PC-3 (cell line): ENCODE data around the gene SOX12. TPM values are rescaled to one million over a fixed set of nuclear protein-coding genes. Genes with fewer than 3 reads are reported as not detected.

Source experiments
- ATAC-seq: fragments of 200-7000 bp; cut with Tn5 transposase; 2 replicates; pipeline ENCODE4 v1.9.1; 2020; ENCODE audit warnings: mild to moderate bottlenecking, moderate library complexity
- BruUV-seq: library from RNA; stranded (reverse); fragments of 400-500 nt; replicated peaks from 2 replicates; lab custom pipeline; 2021; lab: Mats Ljungman, UMichigan
- CTCF ChIA-PET: fragments of 300-600 bp; sonication (Branson Sonifier 250); formaldehyde crosslinking; loops from one replicate; lab custom pipeline; 2022; ENCODE audit warnings: antibody characterized with exemption; lab: Charles Lee
- POLR2A ChIA-PET: fragments of 300-600 bp; sonication (Branson Sonifier 250); formaldehyde crosslinking; loops from one replicate; lab custom pipeline; 2022; ENCODE audit warnings: antibody characterized with exemption; ENCODE audit not compliant: unreplicated experiment; lab: Charles Lee
- DNase-seq: peaks from one replicate; pipeline ENCODE4 v3.0.0-alpha.2; 2015
- H2AFZ ChIP-seq: fragments of 300-600 bp; sonication (generic); 2 replicates; pipeline ENCODE4 v1.6.0; 2016; ENCODE audit warnings: antibody characterized with exemption, low read length
- H3F3A ChIP-seq: fragments of 300-600 bp; sonication (generic); one replicate; pipeline ENCODE4 v1.6.0; 2017; ENCODE audit warnings: antibody characterized with exemption, low read length, control low read depth, mild to moderate bottlenecking; ENCODE audit not compliant: unreplicated experiment
- H3K27ac ChIP-seq: fragments of 300-600 bp; sonication (generic); 2 replicates; pipeline ENCODE4 v1.5.1; 2016; ENCODE audit warnings: mild to moderate bottlenecking, low read length
- H3K27me3 ChIP-seq: fragments of 300-600 bp; sonication (generic); 2 replicates; pipeline ENCODE4 v1.6.1; 2016; ENCODE audit warnings: low read length, mixed read lengths
- H3K36me3 ChIP-seq: fragments of 300-600 bp; sonication (generic); 2 replicates; pipeline ENCODE4 v1.6.1; 2016; ENCODE audit warnings: low read depth, mixed run types, low read length, mixed read lengths
- H3K4me1 ChIP-seq: fragments of 300-600 bp; sonication (generic); 2 replicates; pipeline ENCODE4 v1.5.1; 2016; ENCODE audit warnings: low read length; ENCODE audit not compliant: insufficient read depth
- H3K4me2 ChIP-seq: fragments of 300-600 bp; sonication (generic); 2 replicates; pipeline ENCODE4 v1.6.0; 2016; ENCODE audit warnings: low read length
- H3K4me3 ChIP-seq: fragments of 300-600 bp; sonication (generic); 2 replicates; pipeline ENCODE4 v1.5.1; 2016; ENCODE audit warnings: mild to moderate bottlenecking, low read length, mixed read lengths
- H3K79me2 ChIP-seq: fragments of 300-600 bp; sonication (generic); 2 replicates; pipeline ENCODE4 v1.6.1; 2017; ENCODE audit warnings: low read length, mixed read lengths
- H3K9ac ChIP-seq: fragments of 300-600 bp; sonication (generic); 2 replicates; pipeline ENCODE4 v1.6.0; 2016; ENCODE audit warnings: mild to moderate bottlenecking, low read length
- H3K9me2 ChIP-seq: fragments of 300-600 bp; sonication (generic); replicated peaks from 2 replicates; pipeline ENCODE4 v1.6.1; 2016; ENCODE audit warnings: mixed run types, low read length, mixed read lengths
- H3K9me3 ChIP-seq: fragments of 300-600 bp; sonication (generic); 2 replicates; pipeline ENCODE4 v1.6.1; 2016; ENCODE audit warnings: low read length, mixed read lengths
- H4K20me1 ChIP-seq: fragments of 300-600 bp; sonication (generic); 2 replicates; pipeline ENCODE4 v1.6.1; 2016; ENCODE audit warnings: low read length, mixed read lengths
- CTCF ChIP-seq: fragments of 300-600 bp; sonication (generic); conservative IDR thresholded peaks from 2 replicates; pipeline ENCODE4 v1.5.1; 2017; ENCODE audit warnings: antibody characterized with exemption, low read depth, mild to moderate bottlenecking, low read length
- EZH2 ChIP-seq: fragments of 300-600 bp; sonication (generic); IDR thresholded peaks from one replicate; pipeline ENCODE4 v1.6.1; 2017; ENCODE audit warnings: antibody characterized with exemption, mild to moderate bottlenecking, low read length; ENCODE audit not compliant: unreplicated experiment
- EZH2phosphoT487 ChIP-seq: fragments of 300-600 bp; sonication (generic); IDR thresholded peaks from 2 replicates; pipeline ENCODE4 v1.6.1; 2018; ENCODE audit warnings: mild to moderate bottlenecking, antibody characterized with exemption, low read length, borderline replicate concordance
- intact Hi-C: fragments of 100-400 bp; cut with micrococcal nuclease; formaldehyde crosslinking; loops from 2 replicates; pipeline ENCODE4 v1.9.0; 2023
- total RNA-seq: library from RNA; depleted of rRNA; stranded (reverse); fragments of >200 nt; gene quantifications from 2 replicates; pipeline ENCODE4 v1.2.3, GENCODE V29; 2014

The SOX12 gene
- total RNA-seq, 1 experiment from 2014 or later = 13.8 TPM

- Histone ChIP-seq H4K20me1 (no peaks in the 10 kb centered on the region), H2AFZ (no peak overlapping the region)
Measured at GRCh38 chr20:356745-357144, 31.4 kb downstream of the SOX12 start.

GRCh38 chr20:358891-359555 lies 33.7 kb downstream of the SOX12 start:
- Histone ChIP-seq H3K4me1 (peaks cover 19% of the 10 kb centered on the region), H3K4me2 (no peak overlapping the region), H3K9me2 (no peaks in the 10 kb centered on the region), H3K79me2 (peaks cover 5% of the 10 kb centered on the region; the same call in 1 of the 2 replicates), H3K9ac (no peak overlapping the region), H3K4me3 (no peak overlapping the region), H3K36me3 (no peaks in the 10 kb centered on the region), H4K20me1 (no peaks in the 10 kb centered on the region), H3K27me3 (no peaks in the 10 kb centered on the region), H2AFZ (no peak overlapping the region), H3F3A (peaks cover 5% of the 10 kb centered on the region), H3K9me3 (no peaks in the 10 kb centered on the region), H3K27ac (no peak overlapping the region)
- DNase-seq (no peak), ATAC-seq (no peak)
- intact Hi-C loops = no loop called here
- no TSS peak for BruUV-seq
- ChIA-PET CTCF (no interaction called here), POLR2A (no interaction called here)
- TF ChIP-seq EZH2 = no peak
- no peak for TF ChIP-seq CTCF
- TF ChIP-seq EZH2phosphoT487 = no peak

More at GRCh38 chr20:356745-357144, 31.4 kb downstream of the SOX12 start:
- Histone ChIP-seq H3K4me2 (no peak overlapping the region), H3K27ac (no peak overlapping the region), H3F3A (no peaks in the 10 kb centered on the region), H3K9me3 (no peaks in the 10 kb centered on the region), H3K36me3 (no peaks in the 10 kb centered on the region), H3K79me2 (no peaks in the 10 kb centered on the region), H3K9ac (no peak overlapping the region), H3K4me1 (no peaks in the 10 kb centered on the region), H3K27me3 (no peaks in the 10 kb centered on the region), H3K9me2 (no peaks in the 10 kb centered on the region), H3K4me3 (no peak overlapping the region)
- no TSS peak for BruUV-seq
- ATAC-seq = no peak
- intact Hi-C loops = no loop called here
- ChIA-PET CTCF (interaction anchor here (1.0 to 2.7 kb wide), 2 partner anchors 15 to 75 kb away, joined by 3 to 20 read pairs; no protein-coding TSS in a partner anchor), POLR2A (interaction anchor here (1.0 kb wide), 1 partner anchor 30 kb away, joined by 5 read pairs; no protein-coding TSS in a partner anchor)
- TF ChIP-seq CTCF (no peak), EZH2 (no peak), EZH2phosphoT487 (no peak)
- no peak for DNase-seq

GRCh38 chr20:361561-361960 lies 36.2 kb downstream of the SOX12 start:
- Histone ChIP-seq H3K4me1 (peaks cover 44% of the 10 kb centered on the region), H3K4me2 (no peak overlapping the region), H3K79me2 (peaks cover 9% of the 10 kb centered on the region; the same call in 1 of the 2 replicates), H3K27me3 (no peaks in the 10 kb centered on the region), H3K9ac (no peak overlapping the region), H3K9me3 (no peaks in the 10 kb centered on the region), H4K20me1 (no peaks in the 10 kb centered on the region), H3F3A (peaks cover 8% of the 10 kb centered on the region), H3K27ac (no peak overlapping the region), H3K36me3 (no peaks in the 10 kb centered on the region), H2AFZ (no peak overlapping the region), H3K9me2 (no peaks in the 10 kb centered on the region), H3K4me3 (no peak overlapping the region)
- TF ChIP-seq CTCF (no peak), EZH2phosphoT487 (no peak), EZH2 (no peak)
- no TSS peak for BruUV-seq
- POLR2A ChIA-PET = interaction anchor here (1.8 kb wide), 1 partner anchor 19 kb away, joined by 26 read pairs; the partner anchor contains the start of gene TRIB3
- DNase-seq (no peak), ATAC-seq (no peak)
- intact Hi-C loops = loop anchor here (5.0 kb wide), 1 partner anchor 41 kb away; no protein-coding TSS in a partner anchor
- CTCF ChIA-PET = interaction anchor here (1.1 kb wide), 1 partner anchor 17 kb away, joined by 4 read pairs; no protein-coding TSS in a partner anchor
